22Rv1 (cell line): Measurements from ENCODE around the gene DAGLA.

Source experiments
- CTCF ChIP-seq: fragments of 450-650 bp; IDR thresholded peaks from 2 replicates; pipeline ENCODE4 v1.5.1; 2017; ENCODE audit warnings: mild to moderate bottlenecking
- ZFX ChIP-seq: fragments of 450-650 bp; IDR thresholded peaks from 2 replicates; pipeline ENCODE4 v1.6.1; 2017; ENCODE audit warnings: antibody characterized with exemption, borderline replicate concordance

DNA sequence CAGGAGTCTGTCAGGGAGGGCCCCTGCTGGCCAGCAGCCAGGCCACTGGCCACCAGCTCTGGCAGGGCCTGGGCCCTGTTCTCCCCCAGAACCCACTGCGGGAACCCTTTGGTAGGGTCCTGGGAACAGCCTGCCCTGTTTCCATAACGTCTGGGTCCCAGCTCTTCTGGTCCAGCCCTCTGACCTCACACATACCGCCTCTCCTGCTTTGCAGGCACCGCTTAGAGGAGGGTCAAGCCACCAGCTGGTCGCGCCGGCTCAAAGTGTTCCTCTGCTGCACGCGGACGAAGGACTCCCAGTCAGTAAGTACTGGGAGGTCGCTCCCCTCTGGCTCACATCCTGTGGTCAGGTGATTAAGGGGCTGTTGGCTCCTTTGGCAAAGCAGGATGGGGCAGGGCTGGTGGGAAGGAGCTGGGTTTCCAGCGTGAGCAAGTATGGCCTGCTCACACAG lies 45.6 kb downstream of the DAGLA start:
- TF ChIP-seq CTCF (no peak), ZFX (no peak)
